ENCODE data around the gene LEPROT. TPM values are rescaled to one million over a fixed set of nuclear protein-coding genes. Genes with fewer than 3 reads are reported as not detected.

Gene LEPROT
- total and polyA plus RNA-seq, 2 experiments from 2014 or later: 22.9 to 24.9 TPM

DNA sequence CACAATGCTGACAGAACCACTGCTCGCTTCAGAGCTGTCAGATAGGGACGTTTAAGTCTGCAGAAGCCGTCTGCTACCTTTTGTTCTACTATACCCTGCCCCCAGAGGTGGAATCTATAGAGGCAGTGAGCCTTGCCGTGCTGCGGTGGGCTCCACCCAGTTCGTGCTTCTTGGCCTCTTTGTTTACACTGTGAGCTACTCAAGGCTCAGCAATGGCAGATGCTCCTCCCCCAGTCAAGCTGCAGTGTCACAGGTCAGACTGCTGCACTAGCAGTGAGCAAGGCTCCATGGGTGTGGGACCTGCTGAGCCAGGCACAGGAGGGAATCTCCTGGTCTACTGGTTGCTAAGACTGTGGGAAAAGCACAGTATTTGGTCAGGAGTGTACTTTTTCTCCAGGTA, 47.1 kb downstream of the LEPROT start:
- no peaks in the 10 kb centered on the region for H3F3A ChIP-seq (replicated peaks; ENCODE audit: low read depth)
- no peaks in the 10 kb centered on the region for H3K9me2 ChIP-seq (ENCODE audit: insufficient read depth)
- peaks cover 5% of the 10 kb centered on the region; the same call in 1 of the 2 replicates for H3K4me1 ChIP-seq (ENCODE audit: insufficient read depth)
- Mint-ChIP-seq H3K9me3 (peaks cover 5% of the 10 kb centered on the region; the same call in 2 of the 3 replicates), H3K36me3 (ENCODE audit: low read depth) (no peaks in the 10 kb centered on the region; the same call in 2 of the 3 replicates), H3K4me3 (no peak overlapping the region), H3K27ac (no peak overlapping the region), H3K27me3 (ENCODE audit: insufficient read depth, low read depth, poor library complexity) (no peaks in the 10 kb centered on the region), H3K4me1 (no peaks in the 10 kb centered on the region)
- H3K27ac ChIP-seq (ENCODE audit: low read depth): no peak overlapping the region
- TF ChIP-seq, protein P1, sequence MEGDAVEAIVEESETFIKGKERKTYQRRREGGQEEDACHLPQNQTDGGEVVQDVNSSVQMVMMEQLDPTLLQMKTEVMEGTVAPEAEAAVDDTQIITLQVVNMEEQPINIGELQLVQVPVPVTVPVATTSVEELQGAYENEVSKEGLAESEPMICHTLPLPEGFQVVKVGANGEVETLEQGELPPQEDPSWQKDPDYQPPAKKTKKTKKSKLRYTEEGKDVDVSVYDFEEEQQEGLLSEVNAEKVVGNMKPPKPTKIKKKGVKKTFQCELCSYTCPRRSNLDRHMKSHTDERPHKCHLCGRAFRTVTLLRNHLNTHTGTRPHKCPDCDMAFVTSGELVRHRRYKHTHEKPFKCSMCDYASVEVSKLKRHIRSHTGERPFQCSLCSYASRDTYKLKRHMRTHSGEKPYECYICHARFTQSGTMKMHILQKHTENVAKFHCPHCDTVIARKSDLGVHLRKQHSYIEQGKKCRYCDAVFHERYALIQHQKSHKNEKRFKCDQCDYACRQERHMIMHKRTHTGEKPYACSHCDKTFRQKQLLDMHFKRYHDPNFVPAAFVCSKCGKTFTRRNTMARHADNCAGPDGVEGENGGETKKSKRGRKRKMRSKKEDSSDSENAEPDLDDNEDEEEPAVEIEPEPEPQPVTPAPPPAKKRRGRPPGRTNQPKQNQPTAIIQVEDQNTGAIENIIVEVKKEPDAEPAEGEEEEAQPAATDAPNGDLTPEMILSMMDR (conservative IDR thresholded peaks at IDR 0.05; ENCODE audit: low read depth in 2 of 2): peak; percentile 16 to 21; a peak in 2 of 4 replicates
- TF ChIP-seq REST (IDR thresholded peaks at IDR 0.05; ENCODE audit: unreplicated experiment): no peak
- H3K27me3 ChIP-seq (ENCODE audit: insufficient read depth): no peaks in the 10 kb centered on the region
- DNase-seq (ENCODE audit: low spot score) (peak; percentile 87), ATAC-seq (peak; percentile 98)
- H3K4me3 ChIP-seq: no peak overlapping the region
- no peaks in the 10 kb centered on the region for H3K79me2 ChIP-seq (replicated peaks; ENCODE audit: insufficient read depth)
- H3K4me2 ChIP-seq: no peak overlapping the region
- 0 out of 2 replicates have a peak overlapping the region, but pooled peaks have one; percentile 32 for H2AFZ ChIP-seq
- H4K20me1 ChIP-seq (replicated peaks; ENCODE audit: insufficient read depth): no peaks in the 10 kb centered on the region
- no peaks in the 10 kb centered on the region for H3K36me3 ChIP-seq (ENCODE audit: insufficient read depth)

GRCh38 chr1:65469126-65469888, 48.8 kb downstream of the LEPROT start:
- no peaks in the 10 kb centered on the region for H3K79me2 ChIP-seq (replicated peaks; ENCODE audit: insufficient read depth)
- H3K9me2 ChIP-seq (ENCODE audit: insufficient read depth): no peaks in the 10 kb centered on the region
- peaks cover 5% of the 10 kb centered on the region; the same call in 1 of the 2 replicates for H3K4me1 ChIP-seq (ENCODE audit: insufficient read depth)
- no peaks in the 10 kb centered on the region; the same call in 2 of the 3 replicates for H3K36me3 Mint-ChIP-seq (ENCODE audit: low read depth)
- H3K27ac ChIP-seq (ENCODE audit: low read depth): no peak overlapping the region
- DNase-seq (ENCODE audit: low spot score): no peak
- H3K4me3 Mint-ChIP-seq: no peak overlapping the region
- no peaks in the 10 kb centered on the region for H3K36me3 ChIP-seq (ENCODE audit: insufficient read depth)
- H3K27ac Mint-ChIP-seq: no peak overlapping the region
- H3K27me3 Mint-ChIP-seq (ENCODE audit: insufficient read depth, low read depth, poor library complexity): no peaks in the 10 kb centered on the region
- H3K4me1 Mint-ChIP-seq: no peaks in the 10 kb centered on the region
- no peaks in the 10 kb centered on the region for H4K20me1 ChIP-seq (replicated peaks; ENCODE audit: insufficient read depth)
- no peak overlapping the region for H2AFZ ChIP-seq
- no peak overlapping the region for H3K4me3 ChIP-seq
- no peaks in the 10 kb centered on the region for H3K27me3 ChIP-seq (ENCODE audit: insufficient read depth)
- no peaks in the 10 kb centered on the region for H3F3A ChIP-seq (replicated peaks; ENCODE audit: low read depth)
- peaks cover 5% of the 10 kb centered on the region; the same call in 2 of the 3 replicates for H3K9me3 Mint-ChIP-seq
- TF ChIP-seq ZNF114 (CRISPR knock-in tag; IDR thresholded peaks at IDR 0.05) (no peak), POLR2AphosphoS5 (IDR thresholded peaks at IDR 0.05; ENCODE audit: low read depth) (no peak)
- no peak overlapping the region for H3K4me2 ChIP-seq
- ATAC-seq: no peak
